HepG2 (cell line): ENCODE measurements around the gene TNK1. TPM values are rescaled to one million over a fixed set of nuclear protein-coding genes. Genes with fewer than 3 reads are reported as not detected.

Experiments used
- ATAC-seq: fragments of 200-7000 bp; cut with Tn5 transposase; 3 replicates; pipeline ENCODE4 v1.9.1; 2020; ENCODE audit warnings: mild to moderate bottlenecking, moderate library complexity
- BruUV-seq: library from RNA; stranded (reverse); fragments of 400-500 nt; replicated peaks from 2 replicates; lab custom pipeline; 2021; lab: Mats Ljungman, UMichigan
- CTCF ChIA-PET: fragments of 300-600 bp; formaldehyde crosslinking; extraction: SDS; loops from one replicate; lab custom pipeline; 2021; ENCODE audit warnings: low total read pairs, inconsistent platforms, low intra/inter-chr PET ratio; lab: Yijun Ruan, JAX
- POLR2A ChIA-PET: fragments of 350-600 bp; sonication (Branson Sonifier 250); formaldehyde crosslinking; loops from one replicate; lab custom pipeline; 2020; ENCODE audit warnings: antibody characterized with exemption, inconsistent platforms; lab: Yijun Ruan, JAX
- DNase-seq: peaks from one replicate; pipeline ENCODE4 v3.0.0-alpha.2; 2015; ENCODE audit warnings: low spot score
- FAIRE-seq: peaks from 3 replicates; lab custom pipeline; 2011; peaks lifted over from hg19 to GRCh38; lab: Jason Lieb, UNC
- H2AFZ ChIP-seq: one replicate; pipeline ENCODE4 v1.6.1; 2011; ENCODE audit warnings: low read length, inconsistent platforms
- H3K27ac ChIP-seq: fragments of 300-600 bp; 3 replicates; pipeline ENCODE4 v1.8.0; 2011; ENCODE audit warnings: mixed run types, mild to moderate bottlenecking, mixed read lengths, low read length, inconsistent platforms; ENCODE audit not compliant: insufficient read depth; ENCODE audit errors: extremely low read length
- H3K27me3 ChIP-seq, 2 experiments: fragments of 200-600 bp in 1 of 2; 2 replicates in 1 of 2; 3 replicates in 1 of 2; pipeline versions ENCODE4 v1.6.0 to v1.8.0; 2011; ENCODE audit warnings: low read length in 2 of 2, mild to moderate bottlenecking in 2 of 2, moderate library complexity in 2 of 2, inconsistent platforms in 1 of 2; ENCODE audit not compliant: insufficient read depth in 2 of 2, control insufficient read depth in 1 of 2
- H3K36me3 ChIP-seq, 2 experiments: fragments of 200-600 bp in 1 of 2; replicated peaks in 1 of 2; 2 replicates in 1 of 2; 3 replicates in 1 of 2; pipeline versions ENCODE4 v1.5.1 to v1.8.0; 2011; ENCODE audit warnings: low read length in 2 of 2, inconsistent platforms in 1 of 2; ENCODE audit not compliant: insufficient read depth in 2 of 2, control insufficient read depth in 1 of 2
- H3K4me1 ChIP-seq: 2 replicates; pipeline ENCODE4 v1.5.1; 2012; ENCODE audit warnings: low read length, inconsistent platforms; ENCODE audit not compliant: insufficient read depth
- H3K4me2 ChIP-seq: 2 replicates; pipeline ENCODE4 v1.6.0; 2011; ENCODE audit warnings: low read depth, low read length, inconsistent platforms
- H3K4me3 ChIP-seq, 3 experiments: fragments of 200-600 bp in 1 of 3; sonication (generic), shearing (Covaris generic) in 1 of 3; replicated peaks in 1 of 3; 2 replicates each; pipeline ENCODE4 v1.5.1; 2011 to 2016; ENCODE audit warnings: low read length in 3 of 3, inconsistent platforms in 2 of 3, low read depth in 2 of 3, mild to moderate bottlenecking in 2 of 3, control low read depth in 1 of 3, mixed read lengths in 1 of 3; ENCODE audit not compliant: insufficient read depth in 1 of 3
- H3K79me2 ChIP-seq: one replicate; pipeline ENCODE4 v1.6.1; 2011; ENCODE audit warnings: low read length, inconsistent platforms; ENCODE audit not compliant: insufficient read depth
- H3K9ac ChIP-seq: 2 replicates; pipeline ENCODE4 v1.6.0; 2011; ENCODE audit warnings: mild to moderate bottlenecking, low read depth, low read length, inconsistent platforms; ENCODE audit not compliant: insufficient read depth
- H3K9me3 ChIP-seq: 2 replicates; pipeline ENCODE4 v1.5.1; 2012; ENCODE audit warnings: mild to moderate bottlenecking, low read length
- H4K20me1 ChIP-seq: 2 replicates; pipeline ENCODE4 v1.6.0; 2011; ENCODE audit warnings: inconsistent platforms, mild to moderate bottlenecking, low read length, moderate library complexity; ENCODE audit not compliant: insufficient read depth
- ELF1 ChIP-seq: sonication (generic); formaldehyde crosslinking; IDR thresholded peaks from 2 replicates; pipeline ENCODE4 v1.4.0; 2020; ENCODE audit warnings: missing genetic modification reagents
- HIVEP1 ChIP-seq: sonication (generic); formaldehyde crosslinking; IDR thresholded peaks from 2 replicates; pipeline ENCODE4 v1.4.0; 2020; ENCODE audit warnings: mild to moderate bottlenecking, missing genetic modification reagents
- PAX8 ChIP-seq: sonication (generic); formaldehyde crosslinking; IDR thresholded peaks from 2 replicates; pipeline ENCODE4 v1.8.0; 2022; ENCODE audit warnings: mild to moderate bottlenecking, missing genetic modification reagents, borderline replicate concordance
- RARA ChIP-seq: IDR thresholded peaks from 2 replicates; pipeline ENCODE4 v1.6.1; 2016; ENCODE audit warnings: missing genetic modification reagents, missing compliant biosample characterization
- SMAD9 ChIP-seq: sonication (generic); formaldehyde crosslinking; IDR thresholded peaks from 2 replicates; pipeline ENCODE4 v1.5.1; 2020; ENCODE audit warnings: mild to moderate bottlenecking, missing genetic modification reagents
- TFE3 ChIP-seq: IDR thresholded peaks from 2 replicates; pipeline ENCODE4 v1.6.1; 2016
- ZBTB4 ChIP-seq: sonication (generic); formaldehyde crosslinking; IDR thresholded peaks from 2 replicates; pipeline ENCODE4 v1.4.0; 2020; ENCODE audit warnings: missing genetic modification reagents, mild to moderate bottlenecking, borderline replicate concordance
- ZFP37 ChIP-seq: sonication (generic); formaldehyde crosslinking; IDR thresholded peaks from 2 replicates; pipeline ENCODE4 v1.4.0; 2020; ENCODE audit warnings: missing genetic modification reagents, borderline replicate concordance
- ZNF18 ChIP-seq: sonication (generic); formaldehyde crosslinking; IDR thresholded peaks from 2 replicates; pipeline ENCODE4 v1.8.0; 2022; ENCODE audit warnings: mild to moderate bottlenecking, missing genetic modification reagents; ENCODE audit not compliant: insufficient replicate concordance
- WGBS: methylation state at CpG from one replicate; pipeline ENCODE4 v1.1.6; 2017; ENCODE audit warnings: low lambda C conversion rate; 5-methylcytosine and 5-hydroxymethylcytosine counted together
- in situ Hi-C: cut with HindIII; loops from 2 replicates; pipeline ENCODE4 v1.10.0; 2017; ENCODE audit warnings: low pct_unique_long_range_greater_than_20kb; ENCODE audit not compliant: extremely low pct_ligation_motif_present
- intact Hi-C: fragments of 100-400 bp; cut with micrococcal nuclease; formaldehyde crosslinking; loops from one replicate; pipeline ENCODE4 v1.10.0; 2022; ENCODE audit not compliant: unreplicated experiment
- polyA plus RNA-seq, 8 experiments: library from polyadenylated mRNA; depleted of rRNA in 3 of 8; stranded (reverse) in 7 of 8; unstranded in 1 of 8; fragments of >200 nt; fragmentation: Illumina TruSeq in 4 of 8; extraction: Trizol in 4 of 8; gene quantifications; 2 replicates each; pipeline versions ENCODE4 v1.2.1 to v1.2.3, GENCODE V29; 2011 to 2016; ENCODE audit warnings: low read depth in 4 of 8, missing spikeins in 1 of 8, mixed read lengths in 1 of 8; ENCODE audit not compliant: insufficient read depth in 1 of 8
- total RNA-seq, 5 experiments: library from RNA; depleted of rRNA; stranded (reverse); fragments of >200 nt; fragmentation: Illumina TruSeq; extraction: Trizol; gene quantifications; 2 replicates each; pipeline ENCODE4 v1.2.3, GENCODE V29; 2016; ENCODE audit warnings: low read depth in 1 of 5
- TF ChIP-seq, protein P1 (sequence below): sonication (generic); formaldehyde crosslinking; IDR thresholded peaks from 2 replicates; pipeline ENCODE4 v1.4.0; 2020; ENCODE audit warnings: missing genetic modification reagents

The TNK1 gene
- total and polyA plus RNA-seq, 2 of the 13 experiments (the other 11 are each of a cell fraction or from before 2014, with no cell fraction given), result 2.0 to 3.5 TPM

- ChIA-PET CTCF (no interaction called here), POLR2A (interaction anchor here (0.7 to 2.4 kb wide), 11 partner anchors 10 to 294 kb away, joined by 3 to 76 read pairs (median 4); partner anchors contain the start of genes CHRNB1, NEURL4, POLR2A and SLC35G6)
- H3K4me1 ChIP-seq, result peaks cover 14% of the 10 kb centered on the region
- peaks cover 0 to 2% of the 10 kb centered on the region in 2 experiments; a peak in 2 of 5 replicates for H3K36me3 ChIP-seq
- FAIRE-seq (no peak), ATAC-seq (peak; percentile 39), DNase-seq (no peak)
- no peaks in the 10 kb centered on the region for H3K27me3 ChIP-seq
- H3K9me3 ChIP-seq, result no peaks in the 10 kb centered on the region
- whole genome bisulfite sequencing, result 60% methylated on average over 22 of the region's 48 CpGs
- H3K79me2 ChIP-seq, result no peaks in the 10 kb centered on the region
- H4K20me1 ChIP-seq, result no peaks in the 10 kb centered on the region
- peak overlapping the region; percentile 68 to 90 (median 84) for H3K4me3 ChIP-seq
- H2AFZ ChIP-seq, result no peak overlapping the region
- H3K4me2 ChIP-seq, result peak overlapping the region; percentile 88
- no TSS peak for BruUV-seq
- peak overlapping the region; percentile 66 for H3K9ac ChIP-seq
- intact Hi-C loops (no loop called here), in situ Hi-C loops (no loop called here)
- H3K27ac ChIP-seq, result peak overlapping the region; percentile 76
- no peak for TF ChIP-seq ELF1 (CRISPR knock-in tag)
- no peak for TF ChIP-seq TFE3
- no peak for TF ChIP-seq ZNF18 (CRISPR knock-in tag)
- TF ChIP-seq, protein P1, sequence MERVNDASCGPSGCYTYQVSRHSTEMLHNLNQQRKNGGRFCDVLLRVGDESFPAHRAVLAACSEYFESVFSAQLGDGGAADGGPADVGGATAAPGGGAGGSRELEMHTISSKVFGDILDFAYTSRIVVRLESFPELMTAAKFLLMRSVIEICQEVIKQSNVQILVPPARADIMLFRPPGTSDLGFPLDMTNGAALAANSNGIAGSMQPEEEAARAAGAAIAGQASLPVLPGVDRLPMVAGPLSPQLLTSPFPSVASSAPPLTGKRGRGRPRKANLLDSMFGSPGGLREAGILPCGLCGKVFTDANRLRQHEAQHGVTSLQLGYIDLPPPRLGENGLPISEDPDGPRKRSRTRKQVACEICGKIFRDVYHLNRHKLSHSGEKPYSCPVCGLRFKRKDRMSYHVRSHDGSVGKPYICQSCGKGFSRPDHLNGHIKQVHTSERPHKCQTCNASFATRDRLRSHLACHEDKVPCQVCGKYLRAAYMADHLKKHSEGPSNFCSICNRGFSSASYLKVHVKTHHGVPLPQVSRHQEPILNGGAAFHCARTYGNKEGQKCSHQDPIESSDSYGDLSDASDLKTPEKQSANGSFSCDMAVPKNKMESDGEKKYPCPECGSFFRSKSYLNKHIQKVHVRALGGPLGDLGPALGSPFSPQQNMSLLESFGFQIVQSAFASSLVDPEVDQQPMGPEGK (CRISPR knock-in tag), result peak; percentile 71
- TF ChIP-seq ZBTB4 (CRISPR knock-in tag), result no peak
- TF ChIP-seq RARA (CRISPR knock-in tag), result no peak
- TF ChIP-seq PAX8, result peak; percentile 79; the same call in 1 of the 2 replicates
- TF ChIP-seq ZFP37, result no peak
- TF ChIP-seq SMAD9, result no peak
- 0 out of 2 replicates have a peak, but pooled peaks have one; percentile 18 for TF ChIP-seq HIVEP1 (CRISPR knock-in tag)
Observed at GRCh38 chr17:7393613-7394451, 12.9 kb downstream of the TNK1 start.
